ENCODE measurements around the gene ZFPL1. TPM values are rescaled to one million over a fixed set of nuclear protein-coding genes. Genes with fewer than 3 reads are reported as not detected.

The ZFPL1 gene
- total and polyA plus RNA-seq, 10 of the 15 experiments (the other 5 are each of a cell fraction or from before 2014, with no cell fraction given), result 2.2 to 37.8 (median 27.0) TPM

GRCh38 chr11:65134952-65135632 lies 51.1 kb downstream of the ZFPL1 start (continued):
- 0 out of 2 replicates have a peak, but pooled peaks have one; percentile 12 for TF ChIP-seq SMC3 (IDR thresholded peaks at IDR 0.05; ENCODE audit: borderline replicate concordance, low read length)
- peak; percentile 59 for TF ChIP-seq FOS (IDR thresholded peaks at IDR 0.05; ENCODE audit: borderline replicate concordance, extremely low read depth, insufficient read length)
- TF ChIP-seq POLR2A (IDR thresholded peaks at IDR 0.05; ENCODE audit: low read depth, low read length), result peak; percentile 73
- peak; percentile 33; the same call in 1 of the 2 replicates for TF ChIP-seq NFYA (IDR thresholded peaks at IDR 0.05; ENCODE audit: borderline replicate concordance, low read depth, low read length)
- TF ChIP-seq SP1 (IDR thresholded peaks at IDR 0.05; ENCODE audit: low read depth, low read length), result peak; percentile 95
- peak; percentile 78 for TF ChIP-seq IKZF1 (conservative IDR thresholded peaks at IDR 0.05)
- TF ChIP-seq SKIL (IDR thresholded peaks at IDR 0.05; ENCODE audit: low read depth, poor library complexity, severe bottlenecking), result peak; percentile 98
- TF ChIP-seq ELK1 (IDR thresholded peaks at IDR 0.05; ENCODE audit: low read depth, low read length), result no peak
- TF ChIP-seq BMI1 (IDR thresholded peaks at IDR 0.05; ENCODE audit: borderline replicate concordance), result peak; percentile 94
- TF ChIP-seq POLR2AphosphoS2 (IDR thresholded peaks at IDR 0.05; ENCODE audit: low read depth, low read length), result peak; percentile 50
- TF ChIP-seq MLLT1 (IDR thresholded peaks at IDR 0.05), result 0 out of 2 replicates have a peak, but pooled peaks have one; percentile 54
- peak; percentile 50; the same call in 1 of the 2 replicates for TF ChIP-seq PAX5 (IDR thresholded peaks at IDR 0.05; ENCODE audit: borderline replicate concordance, low read depth, low read length)
- TF ChIP-seq PKNOX1 (IDR thresholded peaks at IDR 0.05), result peak; percentile 83
- TF ChIP-seq MXI1 (IDR thresholded peaks at IDR 0.05; ENCODE audit: low read depth, low read length), result peak; percentile 96
- no peak for TF ChIP-seq STAT3 (IDR thresholded peaks at IDR 0.05; ENCODE audit: low read depth, low read length)
- TF ChIP-seq E2F8 (IDR thresholded peaks at IDR 0.05; ENCODE audit: low read depth, partially characterized antibody), result peak; percentile 13
- TF ChIP-seq MEF2B (IDR thresholded peaks at IDR 0.05; ENCODE audit: partially characterized antibody, poor library complexity, severe bottlenecking), result no peak
- no peak for TF ChIP-seq RELA (IDR thresholded peaks at IDR 0.05; ENCODE audit: borderline replicate concordance, partially characterized antibody)
- TF ChIP-seq CBX5 (IDR thresholded peaks at IDR 0.05; ENCODE audit: low read depth), result no peak

Data from GM12878 (cell line).